Stimulated activated CD8-positive, alpha-beta memory T cell treated with anti-CD3 and anti-CD28 coated beads, Interleukin-15, amount 100 ng/mL, for 1 hour (primary cell): Measurements from ENCODE around the gene HYAL4.
"Not testable (repeated sequence)": the region's sequence is repeated elsewhere in the genome, so short reads cannot be mapped to it uniquely, and the experiment has no call there.

ENCODE experiments used
- DNase-seq: peaks from one replicate; pipeline ENCODE4 v3.0.0-alpha.2; 2020; ENCODE audit warnings: low read depth

The HYAL4 gene

DNA sequence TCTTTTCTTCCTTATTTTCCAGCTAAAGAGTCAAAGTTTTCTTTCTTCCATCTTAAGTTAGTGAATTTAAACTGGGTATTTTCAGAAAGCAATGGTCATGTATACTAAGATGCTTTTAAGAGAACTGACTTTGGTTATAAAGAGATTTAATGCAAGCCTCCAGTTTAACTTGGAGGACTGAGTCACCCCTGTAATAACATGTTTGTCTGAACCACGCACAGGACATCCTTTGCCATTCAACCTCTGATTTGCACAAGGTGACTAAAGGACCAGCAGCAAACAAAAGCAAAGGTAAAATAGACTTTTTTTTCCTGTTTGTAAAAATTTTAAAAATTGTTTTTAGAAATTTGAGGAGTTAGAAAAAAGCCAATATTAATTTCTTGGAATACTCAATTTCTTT lies 2.9 kb downstream of the HYAL4 start:
- no peak for DNase-seq

GRCh38 chr7:123849855-123850254 lies 4.9 kb downstream of the HYAL4 start:
- DNase-seq = no peak

DNA sequence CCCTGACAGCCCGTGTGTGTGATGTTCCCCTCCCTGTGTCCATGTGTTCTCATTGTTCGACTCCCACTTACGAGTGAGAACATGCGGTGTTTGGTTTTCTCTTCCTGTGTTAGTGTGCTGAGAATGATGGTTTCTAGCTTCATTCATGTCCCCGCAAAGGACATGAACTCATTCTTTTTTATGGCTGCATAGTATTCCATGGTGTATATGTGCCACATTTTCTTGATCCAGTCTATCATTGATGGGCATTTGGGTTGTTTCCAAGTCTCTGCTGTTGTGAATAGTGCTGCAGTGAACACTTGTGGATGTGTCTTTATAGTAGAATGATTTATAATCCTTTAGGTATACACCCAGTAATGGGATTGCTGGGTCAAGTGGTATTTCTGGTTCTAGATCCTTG lies 6.4 kb downstream of the HYAL4 start:
- not testable (repeated sequence) for DNase-seq

DNA sequence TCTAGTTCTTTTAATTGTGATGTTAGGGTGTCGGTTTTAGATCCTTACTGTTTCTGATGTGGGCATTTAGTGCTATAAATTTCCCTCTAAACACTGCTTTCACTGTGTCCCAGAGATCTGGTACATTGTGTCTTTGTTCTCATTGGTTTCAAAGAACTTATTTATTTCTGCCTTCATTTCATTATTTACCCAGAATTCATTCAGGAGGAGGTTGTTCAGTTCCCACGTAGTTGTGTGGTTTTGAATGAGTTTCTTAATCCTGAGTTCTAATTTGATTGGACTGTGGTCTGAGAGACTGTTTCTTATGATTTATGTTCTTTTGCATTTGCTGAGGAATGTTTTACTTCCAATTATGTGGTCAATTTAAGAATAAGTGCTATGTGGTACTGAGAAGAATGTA lies 9.3 kb downstream of the HYAL4 start:
- DNase-seq = not testable (repeated sequence)

- DNase-seq = not testable (repeated sequence)
These were observed 11.5 kb downstream of the HYAL4 start for GRCh38 chr7:123856428-123856827.

- DNase-seq = no peak
These were observed 15.9 kb downstream of the HYAL4 start for GRCh38 chr7:123860848-123861247.

- DNase-seq = no peak
These were observed 17.8 kb downstream of the HYAL4 start for GRCh38 chr7:123862775-123863174.

- no peak for DNase-seq
These were observed 18.5 kb downstream of the HYAL4 start for GRCh38 chr7:123863461-123863860.

GRCh38 chr7:123864012-123864411 lies 19.0 kb downstream of the HYAL4 start:
- DNase-seq = no peak

GRCh38 chr7:123864436-123864835 lies 19.5 kb downstream of the HYAL4 start:
- no peak for DNase-seq

DNA sequence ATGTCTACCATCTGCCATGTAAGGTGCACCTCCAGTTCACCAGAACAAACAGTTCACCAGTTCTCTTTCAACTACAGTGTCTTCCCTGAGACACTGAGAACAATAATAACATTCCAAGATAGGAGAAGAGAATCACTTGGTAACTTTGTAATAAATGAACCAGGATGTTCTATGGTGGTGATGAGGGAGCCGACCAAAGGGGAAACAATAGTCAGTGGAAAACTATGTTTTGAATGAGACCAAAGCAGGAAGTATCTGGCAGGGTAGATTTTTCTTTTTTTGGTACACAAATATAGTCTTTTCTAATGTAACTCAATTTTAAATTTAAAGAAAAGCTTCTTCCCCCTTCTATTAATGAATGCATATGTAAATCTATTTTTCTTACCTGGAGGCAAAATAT lies 20.0 kb downstream of the HYAL4 start:
- DNase-seq = no peak

DNA sequence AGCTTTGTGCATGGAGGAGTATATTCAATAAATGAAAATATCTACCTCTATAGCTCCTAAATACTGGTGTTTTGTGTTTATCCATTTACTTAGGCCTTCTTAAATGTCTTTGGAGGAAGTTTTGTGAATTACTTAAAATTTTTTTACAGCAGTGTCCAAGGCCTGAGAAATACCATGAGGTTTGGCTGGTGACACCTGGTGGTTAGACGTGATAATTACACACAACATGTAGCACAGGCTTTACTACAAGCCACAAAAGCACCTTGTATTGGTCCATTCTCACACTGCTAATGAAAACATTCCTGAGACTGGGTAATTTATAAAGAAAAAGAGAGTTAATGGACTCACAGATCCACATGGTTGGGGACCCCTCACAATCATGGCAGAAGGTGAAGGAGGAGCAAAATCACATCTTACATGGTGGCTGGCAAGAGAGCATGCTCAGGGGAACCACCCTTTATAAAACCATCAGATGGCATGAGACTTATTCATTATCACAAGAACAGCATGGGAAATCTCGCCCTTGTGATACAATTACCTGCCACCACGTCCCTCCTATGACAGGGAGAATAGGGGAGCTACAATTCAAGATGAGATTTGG lies 20.6 kb downstream of the HYAL4 start:
- no peak for DNase-seq

DNA sequence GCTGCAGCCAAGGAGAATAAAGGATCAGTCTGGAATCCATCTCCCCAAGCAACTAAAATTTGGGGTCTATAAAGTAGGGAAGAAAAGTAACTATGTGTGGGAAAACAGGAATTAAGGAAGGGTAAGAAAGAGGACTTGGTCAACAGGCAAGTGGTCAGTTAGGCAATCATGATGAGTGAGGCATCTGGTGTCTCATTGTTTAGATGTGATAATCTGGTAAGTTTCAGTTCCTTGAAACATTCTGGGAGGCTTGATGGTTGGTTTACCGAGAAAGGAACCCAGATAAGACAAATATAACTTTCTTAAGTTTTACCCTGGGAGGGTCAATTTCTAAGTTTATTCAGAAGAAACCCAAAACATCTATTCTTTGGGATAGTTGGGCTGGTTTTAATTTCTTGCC lies 22.3 kb downstream of the HYAL4 start:
- DNase-seq = no peak

GRCh38 chr7:123871998-123872867 lies 27.3 kb downstream of the HYAL4 start:
- no peak for DNase-seq

DNA sequence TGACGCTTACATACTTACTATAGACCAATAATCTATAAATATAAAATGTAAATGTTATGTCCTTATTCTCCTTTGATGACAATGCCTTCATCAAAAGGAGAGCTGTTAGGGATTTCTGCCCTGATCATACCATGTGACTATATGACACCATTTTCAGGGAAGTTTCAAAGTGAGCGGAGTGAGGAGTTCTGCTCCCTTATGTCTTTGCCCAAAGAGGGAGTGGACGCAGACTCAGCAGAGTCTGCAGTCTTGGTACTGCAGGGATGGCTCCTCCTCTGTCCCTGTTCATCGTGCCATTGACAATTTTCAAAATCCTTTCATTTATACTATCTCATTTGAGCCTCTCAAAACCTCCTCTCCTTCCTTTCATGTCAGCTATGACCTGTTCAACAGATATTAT lies 27.9 kb downstream of the HYAL4 start:
- no peak for DNase-seq

DNA sequence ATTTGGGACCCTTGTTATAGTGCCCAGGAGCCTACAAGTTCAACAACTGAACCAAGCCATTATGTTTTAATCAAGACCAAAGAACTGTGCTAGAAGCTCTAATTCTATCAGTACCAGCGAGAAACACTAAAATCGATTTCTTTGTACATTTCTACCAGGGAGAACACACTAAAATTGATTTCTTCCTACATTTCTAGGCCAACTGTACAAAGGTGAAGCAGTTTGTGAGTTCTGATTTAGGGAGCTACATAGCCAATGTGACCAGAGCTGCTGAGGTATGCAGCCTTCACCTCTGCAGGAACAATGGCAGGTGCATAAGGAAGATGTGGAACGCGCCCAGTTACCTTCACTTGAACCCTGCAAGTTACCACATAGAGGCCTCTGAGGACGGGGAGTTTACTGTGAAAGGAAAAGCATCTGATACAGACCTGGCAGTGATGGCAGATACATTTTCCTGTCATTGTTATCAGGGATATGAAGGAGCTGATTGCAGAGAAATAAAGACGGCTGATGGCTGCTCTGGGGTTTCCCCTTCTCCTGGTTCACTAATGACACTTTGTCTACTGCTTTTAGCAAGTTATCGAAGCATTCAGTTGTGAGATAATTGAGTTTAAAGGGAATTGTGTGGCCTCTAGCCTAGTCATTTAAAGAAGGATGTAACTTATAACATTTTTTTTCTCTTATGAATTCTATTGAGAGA lies 31.7 kb downstream of the HYAL4 start:
- DNase-seq = no peak

GRCh38 chr7:123879628-123880027 lies 34.7 kb downstream of the HYAL4 start:
- no peak for DNase-seq

DNA sequence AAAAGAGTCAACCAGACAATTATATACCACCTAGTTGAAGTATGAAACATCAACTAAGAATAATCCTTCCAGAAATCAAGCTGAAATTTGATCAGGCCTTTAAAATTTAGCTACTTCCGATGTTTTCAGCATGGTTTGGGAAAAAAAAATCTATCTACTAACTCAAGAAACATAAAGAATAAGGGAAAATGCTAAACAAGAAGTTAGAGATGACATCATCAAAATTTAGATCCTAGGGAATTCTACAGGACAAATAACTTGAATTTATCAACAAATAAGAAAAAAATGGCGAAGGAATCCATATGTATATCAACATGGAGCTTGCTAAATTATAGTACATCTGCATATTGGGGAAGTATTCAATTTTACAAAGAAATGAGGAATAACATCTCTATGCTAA lies 36.3 kb downstream of the HYAL4 start:
- DNase-seq = no peak

DNA sequence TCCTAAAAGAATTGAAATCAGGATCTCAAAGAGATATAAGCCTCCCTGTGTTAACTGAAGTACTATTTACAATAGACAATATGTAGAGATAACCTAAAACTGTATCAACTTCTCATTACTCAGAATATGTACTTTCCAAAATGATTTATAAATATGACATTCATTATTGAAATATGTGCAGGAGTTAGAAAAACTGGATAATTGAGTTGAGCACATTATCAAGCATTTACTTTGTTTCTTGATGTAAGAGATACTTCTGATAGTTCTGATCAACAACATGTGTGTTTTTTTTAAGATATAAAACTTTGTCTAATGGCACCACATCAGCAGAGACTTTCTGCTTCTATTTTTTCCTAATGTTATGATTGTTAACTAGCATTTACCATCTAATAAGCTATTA lies 38.2 kb downstream of the HYAL4 start:
- DNase-seq = no peak

- DNase-seq = no peak
These were observed 43.2 kb downstream of the HYAL4 start for GRCh38 chr7:123888192-123888591.

DNA sequence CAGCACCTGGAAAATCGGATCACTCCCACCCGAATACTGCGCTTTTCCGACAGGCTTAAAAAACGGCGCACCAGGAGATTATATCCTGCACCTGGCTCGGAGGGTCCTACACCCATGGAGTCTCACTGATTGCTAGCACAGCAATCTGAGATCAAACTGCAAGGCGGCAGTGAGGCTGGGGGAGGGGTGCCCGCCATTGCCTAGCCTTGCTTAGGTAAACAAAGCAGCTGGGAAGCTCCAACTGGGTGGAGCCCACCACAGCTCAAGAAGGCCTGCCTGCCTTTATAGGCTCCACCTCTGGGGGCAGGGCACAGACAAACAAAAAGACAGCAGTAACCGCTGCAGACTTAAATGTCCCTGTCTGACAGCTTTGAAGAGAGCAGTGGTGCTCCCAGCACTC lies 49.8 kb downstream of the HYAL4 start:
- DNase-seq = not testable (repeated sequence)

- no peak for DNase-seq
These were observed 56.1 kb downstream of the HYAL4 start for GRCh38 chr7:123901101-123901500.

- no peak for DNase-seq
These were observed 60.7 kb downstream of the HYAL4 start for GRCh38 chr7:123905714-123906113.
